Gastroesophageal sphincter (tissue), 4 donors: ENCODE measurements around the gene PGLYRP4. TPM values are rescaled to one million over a fixed set of nuclear protein-coding genes. Genes with fewer than 3 reads are reported as not detected.

Source experiments
- ATAC-seq: fragments of 150-250 bp; one replicate; pipeline ENCODE4 v1.9.1; 2016; ENCODE audit warnings: mild to moderate bottlenecking, moderate library complexity
- H3K27ac ChIP-seq, 4 donors: fragments of 200-600 bp; sonication (generic) in 3 of 4; 1 replicate in 3 of 4; 2 replicates in 1 of 4; pipeline ENCODE4 v1.5.1; 2016 to 2019
- H3K27me3 ChIP-seq: fragments of 200-600 bp; sonication (generic); one replicate; pipeline ENCODE4 v1.5.1; 2019
- H3K36me3 ChIP-seq, 2 donors: fragments of 200-600 bp; sonication (generic); one replicate each; pipeline ENCODE4 v1.5.1; 2019; ENCODE audit warnings: control low read depth in 1 of 2
- H3K4me1 ChIP-seq, 3 donors: fragments of 200-600 bp; sonication (generic); 1 replicate in 2 of 3; 2 replicates in 1 of 3; pipeline ENCODE4 v1.5.1; 2016 to 2019; ENCODE audit warnings: control low read depth in 2 of 3
- H3K4me3 ChIP-seq, 2 donors: fragments of 200-600 bp; sonication (generic); one replicate each; pipeline ENCODE4 v1.5.1; 2019; ENCODE audit warnings: mild to moderate bottlenecking in 1 of 2, moderate library complexity in 1 of 2
- H3K9me3 ChIP-seq, 3 donors: fragments of 200-600 bp; sonication (generic); one replicate each; pipeline ENCODE4 v1.5.1; 2017 to 2019; ENCODE audit warnings: control low read depth in 2 of 3
- CTCF ChIP-seq, 4 experiments: fragments of 200-600 bp in 2 of 4; fragments of 450-650 bp in 2 of 4; sonication (generic) in 1 of 4; IDR thresholded peaks; one replicate each; pipeline ENCODE4 v1.5.1; 2017 to 2019; ENCODE audit warnings: antibody characterized with exemption in 4 of 4, mild to moderate bottlenecking in 2 of 4, moderate library complexity in 2 of 4
- EP300 ChIP-seq: sonication (generic); formaldehyde crosslinking; IDR thresholded peaks from one replicate; pipeline ENCODE4 v1.6.1; 2017; ENCODE audit warnings: antibody characterized with exemption, mild to moderate bottlenecking
- POLR2A ChIP-seq, 2 donors: fragments of 450-650 bp; IDR thresholded peaks; one replicate each; pipeline ENCODE4 v1.6.1; 2017; ENCODE audit warnings: antibody characterized with exemption in 2 of 2, mild to moderate bottlenecking in 2 of 2, moderate library complexity in 1 of 2
- POLR2AphosphoS5 ChIP-seq: sonication (generic); formaldehyde crosslinking; IDR thresholded peaks from one replicate; pipeline ENCODE4 v1.6.1; 2017; ENCODE audit warnings: antibody characterized with exemption
- WGBS, 2 donors: methylation state at CpG; one replicate each; pipeline ENCODE4 v1.1.5; 2018; ENCODE audit warnings: low coverage in 1 of 2; 5-methylcytosine and 5-hydroxymethylcytosine counted together
- total RNA-seq, 4 donors: library from RNA; depleted of rRNA; stranded (reverse); fragments of >200 nt; gene quantifications; one replicate each; pipeline ENCODE4 v1.1.0, GENCODE V29; 2016

Gene PGLYRP4
- total RNA-seq, 4 donors from 2014 or later: not detected

- WGBS, 2 donors: 100% methylated on average over 1 of the region's 4 CpGs; no CpG with 5 or more reads in 1 of the 2 donors
- TF ChIP-seq POLR2AphosphoS5 (no peak), POLR2A (IDR thresholded peaks at IDR 0.05) (no peak), CTCF (IDR thresholded peaks at IDR 0.05) (no peak), EP300 (no peak)
Observed at GRCh38 chr1:153361480-153362109, 13.0 kb upstream of the PGLYRP4 start.

GRCh38 chr1:153360592-153361479, 12.2 kb upstream of the PGLYRP4 start:
- Histone ChIP-seq H3K36me3 (no peaks in the 10 kb centered on the region), H3K4me3 (no peak overlapping the region), H3K4me1 (no peaks in the 10 kb centered on the region), H3K27me3 (peaks cover 18% of the 10 kb centered on the region), H3K9me3 (no peaks in the 10 kb centered on the region), H3K27ac (no peak overlapping the region)
- no CpG with 5 or more reads among the region's 11 CpGs for WGBS, 2 donors
- TF ChIP-seq POLR2A (IDR thresholded peaks at IDR 0.05) (no peak), EP300 (no peak), CTCF (IDR thresholded peaks at IDR 0.05) (no peak), POLR2AphosphoS5 (no peak)
- no peak for ATAC-seq

More at GRCh38 chr1:153361480-153362109, 13.0 kb upstream of the PGLYRP4 start:
- Histone ChIP-seq H3K36me3 (no peaks in the 10 kb centered on the region), H3K27ac (no peak overlapping the region), H3K27me3 (peaks cover 18% of the 10 kb centered on the region), H3K4me3 (no peak overlapping the region), H3K4me1 (no peaks in the 10 kb centered on the region), H3K9me3 (no peaks in the 10 kb centered on the region)
- ATAC-seq: no peak

GRCh38 chr1:153360190-153360589, 11.5 kb upstream of the PGLYRP4 start:
- Histone ChIP-seq H3K27ac (no peak overlapping the region), H3K9me3 (no peaks in the 10 kb centered on the region), H3K36me3 (no peaks in the 10 kb centered on the region), H3K27me3 (peaks cover 11% of the 10 kb centered on the region), H3K4me3 (no peak overlapping the region), H3K4me1 (no peaks in the 10 kb centered on the region)
- no peak for ATAC-seq
- TF ChIP-seq EP300: no peak
- TF ChIP-seq POLR2AphosphoS5: no peak
- TF ChIP-seq POLR2A (IDR thresholded peaks at IDR 0.05): no peak
- no peak for TF ChIP-seq CTCF (IDR thresholded peaks at IDR 0.05)
- WGBS, 2 donors: 84 to 85% methylated on average over 2 of the region's 2 CpGs

- WGBS, 2 donors: 80 to 100% methylated on average over 3 to 4 of the region's 6 CpGs
- no peaks in the 10 kb centered on the region for H3K9me3 ChIP-seq
- H3K27ac ChIP-seq: no peak overlapping the region
- H3K4me1 ChIP-seq: no peaks in the 10 kb centered on the region
- H3K27me3 ChIP-seq: peaks cover 12% of the 10 kb centered on the region
- TF ChIP-seq POLR2A (IDR thresholded peaks at IDR 0.05): no peak
- TF ChIP-seq CTCF (IDR thresholded peaks at IDR 0.05): no peak
- no peak for TF ChIP-seq POLR2AphosphoS5
- no peak for TF ChIP-seq EP300
- H3K36me3 ChIP-seq: no peaks in the 10 kb centered on the region
- H3K4me3 ChIP-seq: no peak overlapping the region
- ATAC-seq: no peak
Observed at GRCh38 chr1:153359241-153359640, 10.6 kb upstream of the PGLYRP4 start.

- H3K36me3 ChIP-seq: no peaks in the 10 kb centered on the region
- WGBS, 2 donors: 72 to 93% methylated on average over 3 of the region's 3 CpGs
- H3K4me1 ChIP-seq: no peaks in the 10 kb centered on the region
- H3K4me3 ChIP-seq: no peak overlapping the region
- H3K9me3 ChIP-seq: no peaks in the 10 kb centered on the region
- no peak for ATAC-seq
- TF ChIP-seq POLR2AphosphoS5 (no peak), POLR2A (IDR thresholded peaks at IDR 0.05) (no peak), EP300 (no peak), CTCF (IDR thresholded peaks at IDR 0.05) (no peak)
- peaks cover 17% of the 10 kb centered on the region for H3K27me3 ChIP-seq
- no peak overlapping the region for H3K27ac ChIP-seq
Observed at GRCh38 chr1:153358691-153358975, 10.0 kb upstream of the PGLYRP4 start.
